Caco-2 (cell line): ENCODE results near the gene TIMM10. TPM values are rescaled to one million over a fixed set of nuclear protein-coding genes. Genes with fewer than 3 reads are reported as not detected.

Source experiments
- BruUV-seq: library from RNA; stranded (reverse); fragments of 400-500 nt; replicated peaks from 2 replicates; lab custom pipeline; 2021; lab: Mats Ljungman, UMichigan
- CTCF ChIA-PET: fragments of 300-600 bp; sonication (Branson Sonifier 250); formaldehyde crosslinking; loops from one replicate; lab custom pipeline; 2022; ENCODE audit warnings: antibody characterized with exemption; lab: Charles Lee
- POLR2A ChIA-PET: fragments of 300-600 bp; sonication (Branson Sonifier 250); formaldehyde crosslinking; loops from one replicate; lab custom pipeline; 2022; ENCODE audit warnings: antibody characterized with exemption; lab: Charles Lee
- DNase-seq, 2 experiments: peaks; one replicate each; pipeline versions ENCODE4 v3.0.0 to v3.0.0-alpha.2; 2020 to 2022
- H3K27me3 ChIP-seq: replicated peaks from 2 replicates; pipeline ENCODE4 v1.6.0; 2011; ENCODE audit warnings: low read length; ENCODE audit not compliant: control insufficient read depth, insufficient read depth
- H3K36me3 ChIP-seq: 2 replicates; pipeline ENCODE4 v1.5.1; 2011; ENCODE audit warnings: low read length; ENCODE audit not compliant: control insufficient read depth, insufficient read depth
- H3K4me1 ChIP-seq: fragments of 250-450 bp; sonication (Bioruptor Pico); 2 replicates; pipeline ENCODE4 v1.5.1; 2020; ENCODE audit warnings: mild to moderate bottlenecking
- H3K4me3 ChIP-seq: 2 replicates; pipeline ENCODE4 v1.5.1; 2011; ENCODE audit warnings: low read depth, mild to moderate bottlenecking, control low read depth, low read length
- H3K9me3 ChIP-seq: fragments of 250-450 bp; sonication (Bioruptor Pico); 2 replicates; pipeline ENCODE4 v1.5.1; 2020; ENCODE audit warnings: mild to moderate bottlenecking, moderate library complexity
- H3K27ac Mint-ChIP-seq: one replicate; pipeline ENCODE4 v1.8.0; 2022; ENCODE audit warnings: mixed read lengths; ENCODE audit not compliant: unreplicated experiment
- H3K27me3 Mint-ChIP-seq: one replicate; pipeline ENCODE4 v1.8.0; 2022; ENCODE audit warnings: mixed read lengths; ENCODE audit not compliant: insufficient read depth, unreplicated experiment
- H3K36me3 Mint-ChIP-seq: one replicate; pipeline ENCODE4 v1.8.0; 2022; ENCODE audit warnings: mild to moderate bottlenecking, mixed read lengths; ENCODE audit not compliant: insufficient read depth, unreplicated experiment
- H3K4me1 Mint-ChIP-seq: one replicate; pipeline ENCODE4 v1.8.0; 2022; ENCODE audit warnings: low read depth, mixed read lengths; ENCODE audit not compliant: unreplicated experiment
- H3K4me3 Mint-ChIP-seq: one replicate; pipeline ENCODE4 v1.8.0; 2022; ENCODE audit warnings: mild to moderate bottlenecking, moderate library complexity, mixed read lengths; ENCODE audit not compliant: unreplicated experiment
- H3K9me3 Mint-ChIP-seq: one replicate; pipeline ENCODE4 v1.8.0; 2022; ENCODE audit warnings: mixed read lengths; ENCODE audit not compliant: unreplicated experiment
- CTCF ChIP-seq, 2 experiments: fragments of 200-600 bp in 1 of 2; IDR thresholded peaks; 1 replicate in 1 of 2; 2 replicates in 1 of 2; pipeline versions ENCODE4 v1.5.1 to v1.8.0; 2011 to 2022; ENCODE audit warnings: antibody characterized with exemption in 1 of 2, control low read depth in 1 of 2, inconsistent platforms in 1 of 2, low read depth in 1 of 2, low read length in 1 of 2, mild to moderate bottlenecking in 1 of 2, moderate library complexity in 1 of 2; ENCODE audit not compliant: insufficient read depth in 1 of 2, severe bottlenecking in 1 of 2, unreplicated experiment in 1 of 2
- intact Hi-C: fragments of 100-400 bp; cut with micrococcal nuclease; formaldehyde crosslinking; loops from one replicate; pipeline ENCODE4 v1.10.0; 2022; ENCODE audit not compliant: unreplicated experiment
- total RNA-seq: library from RNA; stranded (reverse); gene quantifications from 2 replicates; pipeline ENCODE4 v1.2.3, GENCODE V29; 2022

TIMM10 gene
- total RNA-seq, 1 experiment from 2014 or later = 103 TPM

- DNase-seq = no peak
- Mint-ChIP-seq H3K27ac (no peak overlapping the region), H3K9me3 (no peaks in the 10 kb centered on the region), H3K27me3 (no peaks in the 10 kb centered on the region), H3K36me3 (peaks cover 21% of the 10 kb centered on the region), H3K4me1 (peaks cover 16% of the 10 kb centered on the region), H3K4me3 (no peak overlapping the region)
- Histone ChIP-seq H3K9me3 (no peaks in the 10 kb centered on the region), H3K4me1 (peaks cover 5% of the 10 kb centered on the region; the same call in 1 of the 2 replicates), H3K27me3 (no peaks in the 10 kb centered on the region), H3K4me3 (no peak overlapping the region), H3K36me3 (no peaks in the 10 kb centered on the region; the same call in none of the 2 replicates)
- CTCF ChIA-PET = no interaction called here
- no TSS peak for BruUV-seq
- TF ChIP-seq CTCF (IDR thresholded peaks at IDR 0.05; ENCODE audit: insufficient read depth in 1 of 2, low read depth in 1 of 2, low read length in 1 of 2, severe bottlenecking in 1 of 2, unreplicated experiment in 1 of 2) = no peak
- intact Hi-C loops = no loop called here
- POLR2A ChIA-PET = no interaction called here
Measured at GRCh38 chr11:57482782-57483561, 47.6 kb downstream of the TIMM10 start.

- Mint-ChIP-seq H3K4me3 (no peak overlapping the region), H3K27me3 (no peaks in the 10 kb centered on the region), H3K9me3 (no peaks in the 10 kb centered on the region), H3K27ac (no peak overlapping the region), H3K4me1 (peaks cover 16% of the 10 kb centered on the region), H3K36me3 (peaks cover 29% of the 10 kb centered on the region)
- ChIA-PET CTCF (interaction anchor here (0.6 kb wide), 1 partner anchor 9 kb away, joined by 3 read pairs; no protein-coding TSS in a partner anchor), POLR2A (no interaction called here)
- no peak for TF ChIP-seq CTCF (IDR thresholded peaks at IDR 0.05; ENCODE audit: insufficient read depth in 1 of 2, low read depth in 1 of 2, low read length in 1 of 2, severe bottlenecking in 1 of 2, unreplicated experiment in 1 of 2)
- BruUV-seq = no TSS peak
- Histone ChIP-seq H3K4me1 (peaks cover 5% of the 10 kb centered on the region; the same call in 1 of the 2 replicates), H3K9me3 (no peaks in the 10 kb centered on the region), H3K27me3 (no peaks in the 10 kb centered on the region), H3K4me3 (no peak overlapping the region), H3K36me3 (no peaks in the 10 kb centered on the region; the same call in 1 of the 2 replicates)
- no peak for DNase-seq
- intact Hi-C loops = no loop called here
Measured at GRCh38 chr11:57481915-57482781, 48.4 kb downstream of the TIMM10 start.

- Histone ChIP-seq H3K36me3 (no peaks in the 10 kb centered on the region; the same call in 1 of the 2 replicates), H3K4me1 (peaks cover 5% of the 10 kb centered on the region; the same call in 1 of the 2 replicates), H3K4me3 (no peak overlapping the region), H3K9me3 (no peaks in the 10 kb centered on the region), H3K27me3 (no peaks in the 10 kb centered on the region)
- DNase-seq = no peak
- Mint-ChIP-seq H3K27ac (no peak overlapping the region), H3K4me3 (no peak overlapping the region), H3K27me3 (no peaks in the 10 kb centered on the region), H3K4me1 (peaks cover 16% of the 10 kb centered on the region), H3K9me3 (no peaks in the 10 kb centered on the region), H3K36me3 (peaks cover 37% of the 10 kb centered on the region)
- no TSS peak for BruUV-seq
- TF ChIP-seq CTCF (IDR thresholded peaks at IDR 0.05; ENCODE audit: insufficient read depth in 1 of 2, low read depth in 1 of 2, low read length in 1 of 2, severe bottlenecking in 1 of 2, unreplicated experiment in 1 of 2) = no peak
- CTCF ChIA-PET = no interaction called here
- POLR2A ChIA-PET = no interaction called here
- intact Hi-C loops = no loop called here
Measured at GRCh38 chr11:57481315-57481714, 49.2 kb downstream of the TIMM10 start.
